ENCODE results near the gene APOD. TPM values are rescaled to one million over a fixed set of nuclear protein-coding genes. Genes with fewer than 3 reads are reported as not detected.
"Not testable (repeated sequence)": the region's sequence is repeated elsewhere in the genome, so short reads cannot be mapped to it uniquely, and the experiment has no call there.

The APOD gene
- polyA plus RNA-seq, 3 donors: 1.1 to 11.7 (median 5.7) TPM

DNA sequence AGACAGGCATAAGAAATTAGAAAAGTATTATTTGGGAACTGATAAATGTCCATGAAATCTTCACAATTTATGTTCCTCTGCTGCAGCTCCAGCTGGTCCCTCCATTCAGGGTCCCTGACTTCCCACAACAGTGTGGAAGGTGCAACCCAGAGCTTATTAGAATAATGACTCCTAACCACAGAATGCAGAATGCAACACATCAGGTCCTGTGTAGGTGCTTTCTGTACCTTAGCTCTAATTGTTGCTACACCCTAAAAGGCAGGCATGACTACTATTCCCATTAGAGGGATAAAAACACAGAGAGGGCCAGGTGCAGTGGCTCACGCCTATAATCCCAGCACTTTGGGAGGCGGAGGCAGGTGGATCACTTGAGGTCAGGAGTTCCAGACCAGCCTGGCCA, 6.6 kb upstream of the APOD start:
- not testable (repeated sequence) for DNase-seq (ENCODE audit: low read depth in 3 of 3, low spot score in 2 of 3)

DNA sequence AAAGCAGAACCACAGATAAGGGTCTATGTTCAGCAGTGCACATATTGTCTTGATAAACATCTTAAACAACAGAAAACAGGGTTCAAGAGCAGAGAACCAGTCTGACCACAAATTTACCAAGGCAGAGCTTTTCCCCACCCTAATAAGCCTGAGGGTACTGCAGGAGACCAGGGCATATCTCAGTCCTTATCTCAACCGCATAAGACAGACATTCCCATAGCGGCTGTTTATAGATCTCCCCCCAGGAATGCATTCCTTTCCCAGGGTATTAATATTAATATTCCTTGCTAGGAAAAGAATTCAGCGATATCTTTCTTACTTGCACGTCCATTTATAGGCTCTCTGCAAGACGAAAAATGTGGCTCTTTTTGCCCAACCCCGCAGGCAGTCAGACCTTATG, 6.1 kb upstream of the APOD start:
- not testable (repeated sequence) for DNase-seq (ENCODE audit: low read depth in 3 of 3, low spot score in 2 of 3)

DNA sequence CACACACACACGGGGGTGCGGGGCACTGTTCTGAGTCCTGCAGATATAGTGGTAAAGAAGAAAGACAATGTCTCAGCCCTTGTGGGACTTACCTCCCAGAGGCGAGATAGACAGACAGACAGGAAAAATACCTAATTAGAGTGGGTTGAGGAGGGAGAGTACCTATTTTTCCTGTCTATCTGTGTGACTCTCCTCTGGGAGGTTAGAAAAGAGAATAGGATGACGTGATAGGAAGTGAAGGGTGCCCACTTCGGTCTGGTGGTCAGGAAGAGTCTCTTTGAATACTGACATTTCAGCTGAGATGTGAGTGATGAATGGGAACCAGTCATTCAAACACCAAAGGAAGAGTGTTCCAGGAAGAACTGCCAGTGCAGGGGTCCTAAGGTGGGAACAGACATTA, 4.1 kb upstream of the APOD start:
- DNase-seq (ENCODE audit: low read depth in 3 of 3, low spot score in 2 of 3): no peak

DNA sequence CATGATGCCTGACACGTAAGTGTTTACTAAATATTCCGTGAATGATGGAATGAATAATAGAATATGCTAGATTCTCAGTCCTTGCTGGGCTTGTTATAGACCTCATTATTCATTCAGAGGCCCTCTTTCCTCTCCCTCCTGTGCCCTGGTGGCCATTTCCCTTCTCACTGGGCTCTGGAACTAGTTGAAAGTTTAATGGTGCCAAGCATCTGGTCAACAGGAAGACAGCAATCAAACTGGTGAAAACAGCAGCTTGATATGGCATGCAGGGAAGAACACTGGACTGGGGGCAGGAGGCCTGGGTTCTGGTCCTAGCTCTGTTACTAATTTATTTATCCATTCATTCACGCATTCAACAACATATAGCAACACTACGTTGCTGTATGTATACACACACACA, 3.7 kb upstream of the APOD start:
- DNase-seq (ENCODE audit: low read depth in 3 of 3, low spot score in 2 of 3): no peak

GRCh38 chr3:195584543-195584870, 767 bp upstream of the APOD start:
- no peak for DNase-seq (ENCODE audit: low read depth in 3 of 3, low spot score in 2 of 3)

GRCh38 chr3:195582947-195583346, 793 bp downstream of the APOD start:
- DNase-seq (ENCODE audit: low read depth in 3 of 3, low spot score in 2 of 3): no peak

- no peak for DNase-seq (ENCODE audit: low read depth in 3 of 3, low spot score in 2 of 3)
Measured at GRCh38 chr3:195580744-195581443, 2.8 kb downstream of the APOD start.

DNA sequence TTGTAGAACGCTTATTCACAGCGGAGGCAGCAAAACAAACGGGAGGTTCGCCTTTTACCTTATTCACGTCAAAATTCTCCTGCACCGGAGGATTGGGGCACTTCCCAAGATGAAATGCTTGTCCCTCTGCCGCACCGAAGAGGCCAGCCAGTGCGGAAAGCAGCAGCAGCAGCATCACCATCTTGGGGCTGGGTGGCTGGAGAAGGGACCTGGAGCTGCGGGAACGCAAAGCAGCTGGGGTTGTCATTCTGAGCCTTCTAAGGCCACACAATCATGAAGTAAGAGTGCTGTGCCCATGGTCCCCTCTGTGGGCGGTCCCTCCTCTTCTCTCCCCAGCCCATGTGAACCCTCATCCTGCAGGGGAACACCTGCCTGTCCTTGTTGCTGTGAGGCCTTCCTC, 4.5 kb downstream of the APOD start:
- DNase-seq (ENCODE audit: low read depth in 3 of 3, low spot score in 2 of 3): no peak

- no peak for DNase-seq (ENCODE audit: low read depth in 3 of 3, low spot score in 2 of 3)
Measured at GRCh38 chr3:195578565-195578964, 5.2 kb downstream of the APOD start.

DNA sequence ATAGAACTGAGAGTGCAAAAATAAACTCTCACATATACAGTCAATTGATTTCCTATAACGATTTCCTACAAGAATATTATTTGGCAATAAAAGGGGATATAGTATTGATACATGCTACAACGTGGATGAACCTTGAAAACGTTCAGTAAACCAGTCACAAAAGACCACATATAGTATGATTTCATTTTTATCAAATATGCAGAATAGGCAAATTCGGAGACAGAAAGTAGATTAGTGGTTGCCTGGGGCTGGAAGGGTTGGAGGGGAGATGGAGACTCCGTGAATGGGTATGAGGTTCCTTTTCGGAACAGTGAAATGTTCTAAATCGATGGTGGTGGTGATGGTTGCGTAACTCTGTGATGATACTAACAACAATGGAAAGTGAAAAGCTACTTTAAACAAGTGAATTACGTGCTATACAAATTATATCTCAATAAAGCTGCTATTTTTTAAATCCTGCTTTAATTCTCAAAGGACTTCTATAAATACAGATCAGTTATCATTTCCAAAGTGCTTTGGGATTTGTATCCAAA, 6.0 kb downstream of the APOD start:
- no peak for DNase-seq (ENCODE audit: low read depth in 3 of 3, low spot score in 2 of 3)

GRCh38 chr3:195574497-195575304, 9.0 kb downstream of the APOD start:
- DNase-seq (ENCODE audit: low read depth in 3 of 3, low spot score in 2 of 3): no peak

DNA sequence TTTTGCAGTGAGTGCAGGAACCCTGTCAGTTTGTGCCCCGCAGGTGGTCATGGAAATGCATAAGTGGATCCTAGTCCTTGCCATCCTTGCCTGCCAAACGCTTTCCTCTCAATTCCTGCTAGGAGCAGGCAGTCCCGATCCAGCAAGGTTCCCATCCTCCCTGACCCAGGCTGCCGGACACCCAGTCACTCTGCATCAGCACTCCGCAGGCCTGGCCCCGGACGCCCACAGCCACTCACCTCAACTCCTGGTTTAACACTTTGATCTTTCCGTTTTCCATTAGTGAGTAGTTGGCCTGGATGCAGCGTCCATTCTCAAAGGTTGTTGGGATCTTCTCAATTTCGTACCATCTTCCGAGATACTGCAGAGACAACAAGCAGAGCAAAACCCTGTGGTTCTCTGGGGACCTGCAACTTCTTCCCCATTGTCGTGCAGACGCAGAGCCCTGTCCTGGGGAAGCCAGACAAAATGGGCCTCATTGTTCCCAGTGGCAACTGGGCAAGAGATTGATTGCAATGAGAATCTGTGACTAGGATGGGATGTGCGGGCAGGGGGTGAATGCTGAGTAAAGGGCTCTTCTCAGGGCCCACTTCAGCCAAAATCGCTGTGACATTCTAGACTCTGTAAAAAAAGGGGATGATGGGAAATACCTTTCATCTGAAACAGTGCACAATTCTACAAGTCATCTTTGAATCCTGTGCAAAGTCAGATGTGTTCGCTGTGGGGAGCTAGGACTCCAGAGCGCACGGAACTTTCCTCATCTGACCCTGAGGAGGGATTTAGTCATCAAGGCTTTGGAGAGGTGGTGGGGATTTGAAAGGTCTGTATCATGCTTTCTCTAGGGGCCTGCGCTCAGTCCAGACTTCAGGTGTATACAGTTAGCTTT, 9.9 kb downstream of the APOD start:
- DNase-seq (ENCODE audit: low read depth in 3 of 3, low spot score in 2 of 3): no peak

- no peak for DNase-seq (ENCODE audit: low read depth in 3 of 3, low spot score in 2 of 3)
Measured at GRCh38 chr3:195571361-195571760, 12.4 kb downstream of the APOD start.

- no peak for DNase-seq (ENCODE audit: low read depth in 3 of 3, low spot score in 2 of 3)
Measured at GRCh38 chr3:195570912-195571311, 12.8 kb downstream of the APOD start.

DNA sequence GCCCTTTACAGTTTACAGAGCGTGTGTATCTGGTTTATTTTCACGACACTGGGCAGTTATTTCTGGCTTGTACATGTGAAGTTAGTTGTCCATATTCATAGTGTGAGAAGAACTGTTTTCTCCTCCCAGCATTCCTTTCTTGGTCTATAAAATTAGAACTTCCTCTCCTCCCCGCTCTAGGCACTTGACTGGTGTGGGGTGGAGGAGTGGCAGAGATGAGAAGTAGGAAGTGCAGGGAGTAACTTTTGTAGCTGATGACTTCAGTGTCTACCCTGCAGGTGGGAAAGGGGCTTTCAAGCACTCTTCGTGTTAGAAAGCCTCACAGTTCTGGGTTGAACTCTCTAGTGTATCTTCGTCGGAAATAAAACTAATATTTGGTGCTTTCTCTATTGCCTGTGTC, 13.4 kb downstream of the APOD start:
- DNase-seq (ENCODE audit: low read depth in 3 of 3, low spot score in 2 of 3): no peak

DNA sequence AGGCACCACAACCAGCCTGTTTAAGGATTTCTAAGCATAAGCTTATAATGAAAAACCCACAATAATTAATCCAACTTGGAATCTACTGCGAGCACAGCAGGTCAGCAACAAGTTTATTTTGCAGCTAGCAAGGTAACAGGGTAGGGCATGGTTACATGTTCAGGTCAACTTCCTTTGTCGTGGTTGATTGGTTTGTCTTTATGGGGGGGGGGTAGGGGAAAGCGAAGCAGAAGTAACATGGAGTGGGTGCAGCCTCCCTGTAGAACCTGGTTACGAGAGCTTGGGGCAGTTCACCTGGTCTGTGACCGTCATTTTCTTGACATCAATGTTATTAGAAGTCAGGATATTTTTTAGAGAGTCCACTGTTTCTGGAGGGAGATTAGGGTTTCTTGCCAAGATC, 15.1 kb downstream of the APOD start:
- no peak for DNase-seq (ENCODE audit: low read depth in 3 of 3, low spot score in 2 of 3)

- DNase-seq (ENCODE audit: low read depth in 3 of 3, low spot score in 2 of 3): no peak
Measured at GRCh38 chr3:195566797-195567196, 16.9 kb downstream of the APOD start.

GRCh38 chr3:195565716-195566115, 18.0 kb downstream of the APOD start:
- no peak for DNase-seq (ENCODE audit: low read depth in 3 of 3, low spot score in 2 of 3)

DNA sequence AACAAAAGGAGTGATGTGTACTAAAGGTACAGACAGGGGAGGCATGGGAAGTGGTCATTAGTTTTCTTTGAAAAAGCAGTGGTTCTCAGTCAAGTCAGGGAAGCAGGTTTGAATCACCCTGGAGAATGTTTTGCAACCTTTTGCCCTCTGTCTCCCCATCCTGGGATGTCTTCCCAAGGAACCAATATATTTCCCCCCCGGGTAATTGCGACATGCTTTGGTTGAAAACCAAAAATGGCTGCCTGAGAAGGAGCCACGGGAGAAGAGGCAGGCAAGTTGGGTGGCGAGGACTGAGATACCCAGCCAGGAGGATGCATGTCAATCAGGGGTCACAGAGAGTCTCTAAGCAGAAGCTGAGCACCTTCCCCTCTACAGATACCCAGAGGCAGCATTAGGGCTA, 20.4 kb downstream of the APOD start:
- DNase-seq (ENCODE audit: low read depth in 3 of 3, low spot score in 2 of 3): no peak

- no peak for DNase-seq (ENCODE audit: low read depth in 3 of 3, low spot score in 2 of 3)
Measured at GRCh38 chr3:195559723-195560409, 23.9 kb downstream of the APOD start.

DNA sequence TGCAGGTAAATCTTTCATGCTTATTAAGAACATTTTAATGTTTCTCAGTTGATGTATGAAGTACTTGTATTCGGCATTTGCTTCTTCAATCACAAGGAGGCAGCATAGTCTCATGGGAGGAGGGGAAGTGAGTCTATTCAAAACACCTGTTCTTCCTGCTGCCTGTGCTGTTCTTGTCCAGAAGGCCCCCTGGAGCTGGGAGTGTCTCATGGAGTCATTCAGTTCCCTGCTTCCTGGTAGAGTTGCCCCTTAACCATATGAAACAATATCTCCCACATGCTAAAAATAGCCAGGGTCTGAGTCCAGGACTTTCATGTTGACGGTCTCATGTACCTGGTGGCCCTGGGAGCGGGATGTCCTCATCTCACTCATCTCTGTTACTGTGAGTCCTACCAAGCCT, 25.1 kb downstream of the APOD start:
- no peak for DNase-seq (ENCODE audit: low read depth in 3 of 3, low spot score in 2 of 3)

Measured in right renal cortex interstitium (tissue), 3 donors.